Measurements from ENCODE around the gene RFX5. TPM values are rescaled to one million over a fixed set of nuclear protein-coding genes. Genes with fewer than 3 reads are reported as not detected.

Gene RFX5
- total RNA-seq, 1 donor from 2014 or later: 30.1 TPM

DNA sequence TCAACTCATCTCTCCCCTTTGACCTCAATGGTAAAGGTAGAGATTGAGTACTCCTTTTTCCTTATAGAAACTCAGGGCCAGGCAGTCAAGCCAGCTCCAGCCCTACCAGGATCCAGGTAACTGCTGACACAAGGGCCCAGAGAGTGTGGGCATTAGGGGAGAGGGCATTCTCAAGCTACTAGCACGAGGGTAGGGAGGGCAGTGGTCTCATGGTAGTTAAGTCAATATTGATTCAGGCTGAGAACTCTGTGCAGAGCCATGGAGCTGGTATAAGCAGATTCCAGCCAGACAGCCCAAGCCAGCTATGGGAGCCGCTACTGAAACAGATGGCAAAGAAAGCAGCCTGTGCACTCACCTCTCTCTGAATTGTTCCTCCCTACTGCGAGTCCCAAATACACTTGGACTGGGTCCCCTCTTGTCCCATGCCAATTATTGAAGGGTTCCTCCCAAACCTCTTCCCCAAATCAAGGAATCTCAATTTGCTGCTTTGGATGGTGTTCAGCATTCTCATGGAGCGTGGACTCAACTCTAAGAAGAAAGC lies 22.6 kb downstream of the RFX5 start:
- no peak for DNase-seq

DNA sequence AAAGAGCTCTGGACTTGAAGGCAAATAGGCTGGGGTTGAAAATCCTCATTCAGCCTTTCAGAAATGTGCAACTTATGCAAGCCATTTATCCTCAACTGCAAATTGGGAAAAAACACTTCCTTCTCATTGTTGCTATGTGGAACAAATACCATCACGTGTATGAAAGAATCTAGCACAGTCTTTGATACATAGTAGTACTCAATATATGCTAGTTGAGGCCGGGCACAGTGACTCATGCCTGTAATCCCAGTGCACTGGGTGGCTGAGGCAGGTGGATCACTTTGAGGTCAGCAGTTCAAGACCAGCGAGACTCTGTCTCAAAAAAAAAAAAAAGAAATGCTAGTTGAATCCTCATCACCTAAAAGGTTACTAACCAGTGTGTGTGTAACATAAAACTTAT lies 28.1 kb downstream of the RFX5 start:
- no peak for DNase-seq

DNA sequence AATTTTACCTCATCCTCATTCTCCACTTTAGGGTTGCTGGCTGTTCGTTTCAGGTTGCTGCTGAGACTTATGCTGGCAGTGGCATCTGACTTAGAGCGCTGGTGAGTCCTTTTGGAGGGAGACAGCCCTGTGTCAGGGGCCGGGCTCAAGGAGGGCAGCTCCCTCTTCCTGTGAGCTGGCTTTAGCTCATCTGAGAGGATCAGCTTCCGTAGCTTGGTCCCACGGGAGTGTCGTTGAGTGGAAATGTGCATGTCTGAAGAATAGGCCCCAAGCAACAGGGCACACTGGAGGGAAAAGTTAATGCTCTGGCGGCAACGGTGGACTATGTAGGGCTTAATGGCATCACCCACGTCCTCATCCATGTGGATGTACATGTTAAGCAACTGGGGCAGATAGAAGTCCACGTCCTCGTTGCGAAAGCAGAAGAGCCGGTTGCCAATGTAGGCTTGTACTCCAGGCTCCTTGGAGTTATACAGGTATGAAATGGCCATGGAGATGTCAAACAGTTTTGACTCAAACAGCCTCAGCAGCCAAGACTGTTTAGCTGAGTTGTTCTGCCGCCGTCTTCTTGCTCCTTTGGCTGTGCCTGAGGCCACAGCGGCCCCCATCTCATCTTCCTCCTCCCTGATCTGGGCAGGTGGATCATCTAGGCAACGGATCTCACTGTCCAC lies 31.4 kb downstream of the RFX5 start:
- no peak for DNase-seq

DNA sequence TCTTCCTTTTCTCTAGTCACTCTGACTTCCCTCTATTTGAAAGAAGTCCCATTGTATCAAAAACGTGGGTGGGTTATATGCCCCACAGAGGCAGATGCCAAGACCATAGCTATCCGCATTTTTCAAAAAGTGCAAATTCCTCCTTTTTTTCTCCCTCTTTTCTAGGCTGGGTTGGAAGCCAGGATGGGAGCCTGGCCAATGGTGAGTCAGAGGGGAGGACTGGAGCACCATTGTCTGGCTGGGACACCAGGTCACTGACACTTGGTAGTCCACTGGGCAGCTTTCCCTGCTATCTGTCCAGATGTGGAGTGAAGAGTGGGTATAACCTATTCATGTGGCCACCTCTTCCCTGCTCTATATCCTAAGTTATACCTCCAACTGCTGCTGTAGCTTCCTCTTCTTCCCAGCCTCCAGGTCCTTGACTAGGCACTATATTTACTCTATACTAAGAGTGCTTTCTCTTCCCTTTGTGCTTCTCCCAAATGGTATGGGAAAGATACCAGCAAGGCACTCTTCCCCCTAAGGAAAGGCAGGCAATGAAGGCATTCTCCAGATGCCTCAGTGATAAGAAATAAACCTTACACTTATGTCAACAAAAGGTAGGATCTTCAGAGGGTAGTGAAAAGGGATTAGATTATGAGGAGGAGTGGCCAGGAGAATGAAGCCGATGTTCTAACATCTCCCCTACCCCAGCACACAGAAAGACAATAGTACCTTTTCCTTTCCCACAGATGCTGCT lies 32.7 kb downstream of the RFX5 start:
- peak; percentile 64 for DNase-seq

DNA sequence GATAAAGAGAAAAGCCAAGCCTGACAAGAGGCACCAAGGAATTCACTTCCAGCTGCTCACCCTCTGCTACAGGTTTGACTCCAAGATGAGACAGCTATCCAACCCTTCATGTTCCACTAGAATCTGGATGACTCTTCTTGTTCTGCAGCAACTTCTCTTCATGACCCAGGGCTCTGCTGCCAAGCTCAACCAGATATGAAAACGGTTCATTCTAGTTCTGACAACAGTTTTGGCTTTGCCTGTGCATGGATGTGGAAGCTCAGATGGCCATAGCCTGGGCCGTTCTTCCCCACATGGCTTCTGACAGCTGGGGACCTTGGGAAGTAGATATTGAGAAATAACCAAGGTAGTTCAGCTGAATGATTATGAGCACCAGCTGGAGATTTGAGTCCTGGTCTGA lies 33.6 kb downstream of the RFX5 start:
- DNase-seq: no peak

DNA sequence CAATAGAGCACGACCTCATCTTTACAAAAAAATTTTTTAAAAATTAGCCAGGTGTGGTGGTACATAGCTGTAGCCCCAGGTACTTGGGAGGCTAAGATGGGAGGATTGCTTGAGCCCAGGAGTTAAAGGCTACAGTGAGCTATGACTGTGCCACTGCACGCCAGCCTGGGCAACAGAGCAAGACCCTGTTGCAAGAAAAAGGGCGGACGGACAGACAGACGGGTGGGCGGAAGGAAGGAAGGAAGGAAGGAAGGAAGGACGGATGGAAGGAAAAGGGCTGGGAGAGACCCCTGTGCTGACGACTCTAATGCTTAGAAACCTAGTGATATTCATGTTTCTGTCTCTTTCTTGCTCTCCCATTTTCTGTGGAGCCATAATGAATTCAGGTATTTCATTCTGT lies 34.2 kb downstream of the RFX5 start:
- no peak for DNase-seq

DNA sequence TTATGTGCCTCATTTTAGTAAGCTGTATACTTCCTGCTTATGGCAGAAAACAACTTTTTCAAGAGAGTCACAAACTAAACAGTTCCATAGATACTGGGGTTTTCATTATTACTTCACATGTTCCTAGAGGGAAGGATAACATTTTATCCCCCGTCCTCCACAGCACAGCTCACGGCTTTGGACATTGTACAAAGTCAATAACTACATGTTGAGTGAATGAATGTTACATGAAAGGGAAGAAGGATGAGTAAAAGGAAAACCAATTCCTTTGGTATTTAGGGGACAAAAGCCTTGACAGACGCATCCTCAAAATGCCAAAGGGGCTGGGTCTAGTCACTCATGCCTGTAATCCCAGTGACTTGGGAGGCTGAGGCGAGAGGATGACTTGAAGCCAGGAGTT lies 34.6 kb downstream of the RFX5 start:
- DNase-seq: no peak

DNA sequence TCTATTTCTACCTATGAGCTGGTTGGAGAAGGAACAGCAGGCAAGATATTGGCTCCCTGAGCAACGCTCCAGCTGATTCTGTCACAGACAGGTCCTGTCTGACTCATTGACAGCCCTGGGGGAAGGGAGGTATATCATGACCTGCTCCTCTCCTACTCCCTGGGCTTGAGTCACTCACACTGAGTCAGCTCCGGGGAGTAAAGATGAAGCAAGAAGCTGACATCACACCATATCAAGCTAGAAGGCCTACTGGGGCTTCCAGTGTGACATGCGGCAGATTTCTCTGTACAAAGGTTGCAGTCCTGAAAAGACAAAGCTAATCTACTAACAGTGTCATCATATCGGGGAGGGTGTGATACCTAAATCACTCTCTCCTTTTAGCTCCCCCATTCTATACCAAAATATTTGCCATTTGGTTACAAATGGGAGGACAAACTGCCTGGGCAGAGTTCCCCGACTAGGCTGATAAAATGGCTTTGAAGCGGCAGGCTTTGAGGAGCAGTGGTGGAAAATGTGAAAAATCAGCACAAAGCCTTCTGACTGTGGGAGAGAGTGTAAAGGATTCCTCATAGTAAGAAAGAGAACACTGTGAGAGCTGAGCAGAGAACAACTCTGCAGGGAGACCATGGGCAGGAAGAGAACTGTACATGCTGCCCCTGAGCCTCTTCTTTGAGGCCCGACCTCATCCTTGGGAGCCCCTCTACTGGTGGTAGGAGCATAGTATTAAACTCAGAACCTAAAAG lies 35.3 kb downstream of the RFX5 start:
- no peak for DNase-seq

DNA sequence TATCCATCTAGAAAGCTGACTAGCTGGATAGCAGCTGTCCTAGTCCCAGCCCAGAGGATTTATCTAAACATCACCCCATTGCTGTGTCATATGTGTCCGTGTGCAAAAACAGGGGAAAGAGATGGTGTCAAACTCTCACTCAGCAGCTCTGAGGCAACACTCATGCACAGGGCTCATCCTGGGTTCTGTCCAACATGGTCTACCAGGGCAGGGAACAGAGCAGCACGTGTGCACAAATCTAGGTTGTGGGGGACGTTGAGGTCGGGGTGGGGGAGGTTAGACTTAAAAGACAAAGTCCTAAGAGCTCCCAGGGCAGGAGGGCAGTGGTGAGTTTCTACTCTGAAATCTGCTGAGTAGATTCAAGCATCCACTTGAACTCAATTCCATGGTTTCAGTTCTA lies 36.0 kb downstream of the RFX5 start:
- no peak for DNase-seq

DNA sequence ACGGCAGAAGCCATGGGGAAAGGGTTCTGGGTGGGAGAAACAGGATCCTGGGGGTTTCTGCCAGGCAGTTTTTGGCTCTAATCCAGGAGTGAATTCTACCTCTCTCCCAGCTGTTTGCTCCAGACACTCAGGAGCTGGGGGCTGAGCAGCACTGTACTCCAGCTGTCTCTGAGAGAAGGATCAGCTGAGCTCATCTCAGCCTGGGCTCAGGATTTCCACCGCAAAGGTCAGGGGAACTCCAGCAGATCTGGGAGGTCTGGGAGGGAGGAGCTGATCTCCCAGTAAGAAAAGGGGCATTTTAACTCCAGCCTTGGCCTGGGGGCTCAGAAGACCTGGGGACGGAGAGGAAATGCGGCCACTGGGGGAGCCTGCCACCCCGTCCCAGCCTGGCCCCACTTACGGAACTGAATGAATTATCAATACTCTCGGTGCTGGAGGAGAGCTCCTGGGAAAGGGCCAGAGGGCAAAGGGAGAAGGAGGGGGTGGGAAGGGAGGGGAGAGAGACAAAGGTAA lies 37.2 kb downstream of the RFX5 start:
- peak; percentile 93 for DNase-seq

DNA sequence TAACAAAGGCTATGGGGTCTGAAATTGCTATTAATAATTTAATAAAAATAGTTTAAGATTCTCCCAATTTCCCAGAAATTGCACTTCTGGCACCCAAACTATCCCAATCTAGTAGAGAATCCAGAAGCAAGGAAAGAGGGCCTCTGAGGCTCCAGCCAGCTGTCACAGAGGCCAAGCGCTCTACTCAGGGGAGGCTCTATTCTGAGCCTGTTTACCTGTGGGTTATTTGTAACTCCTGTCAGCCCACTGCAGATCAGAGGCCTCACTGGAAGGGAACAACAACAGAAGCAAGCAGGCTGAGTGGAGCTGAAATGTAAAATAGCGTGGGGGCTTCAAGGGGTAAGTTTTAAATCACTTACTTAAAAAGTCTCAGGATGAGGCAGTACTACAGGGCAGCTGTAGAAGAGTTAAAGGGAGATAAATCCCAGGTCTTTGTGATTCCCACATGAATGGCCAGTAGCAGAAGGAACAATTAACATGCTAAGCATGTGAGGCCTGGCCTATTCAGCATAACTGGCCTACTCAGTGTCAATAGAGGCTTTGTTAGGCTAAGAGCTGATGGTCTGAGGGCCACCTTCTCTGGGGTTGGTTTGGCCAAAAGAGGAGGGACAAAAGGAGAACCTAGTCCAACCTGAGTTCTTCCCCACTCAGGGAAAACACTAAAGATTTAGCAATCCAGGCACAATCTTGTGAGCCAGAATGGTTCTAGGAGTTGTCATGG lies 52.1 kb downstream of the RFX5 start:
- no peak for DNase-seq

DNA sequence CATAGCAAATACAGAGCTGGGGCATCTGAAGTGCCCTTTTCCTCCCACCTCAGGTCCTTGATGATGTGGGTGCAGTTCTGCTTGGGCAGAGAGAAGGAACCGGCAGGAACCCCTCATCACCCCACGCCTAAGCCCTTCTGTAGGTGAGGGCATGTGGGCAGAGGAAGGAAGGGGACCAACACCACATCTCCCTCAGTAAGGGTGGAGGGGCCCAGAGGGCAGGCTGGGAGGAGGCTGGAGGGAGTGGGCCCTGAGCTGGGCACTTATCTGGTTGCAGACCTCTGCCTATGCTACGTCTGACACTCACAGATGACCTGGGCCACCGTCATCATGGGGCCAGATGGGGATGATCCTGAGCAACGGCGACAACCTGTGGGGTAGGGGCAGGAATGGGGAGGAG lies 54.0 kb downstream of the RFX5 start:
- no peak for DNase-seq

DNA sequence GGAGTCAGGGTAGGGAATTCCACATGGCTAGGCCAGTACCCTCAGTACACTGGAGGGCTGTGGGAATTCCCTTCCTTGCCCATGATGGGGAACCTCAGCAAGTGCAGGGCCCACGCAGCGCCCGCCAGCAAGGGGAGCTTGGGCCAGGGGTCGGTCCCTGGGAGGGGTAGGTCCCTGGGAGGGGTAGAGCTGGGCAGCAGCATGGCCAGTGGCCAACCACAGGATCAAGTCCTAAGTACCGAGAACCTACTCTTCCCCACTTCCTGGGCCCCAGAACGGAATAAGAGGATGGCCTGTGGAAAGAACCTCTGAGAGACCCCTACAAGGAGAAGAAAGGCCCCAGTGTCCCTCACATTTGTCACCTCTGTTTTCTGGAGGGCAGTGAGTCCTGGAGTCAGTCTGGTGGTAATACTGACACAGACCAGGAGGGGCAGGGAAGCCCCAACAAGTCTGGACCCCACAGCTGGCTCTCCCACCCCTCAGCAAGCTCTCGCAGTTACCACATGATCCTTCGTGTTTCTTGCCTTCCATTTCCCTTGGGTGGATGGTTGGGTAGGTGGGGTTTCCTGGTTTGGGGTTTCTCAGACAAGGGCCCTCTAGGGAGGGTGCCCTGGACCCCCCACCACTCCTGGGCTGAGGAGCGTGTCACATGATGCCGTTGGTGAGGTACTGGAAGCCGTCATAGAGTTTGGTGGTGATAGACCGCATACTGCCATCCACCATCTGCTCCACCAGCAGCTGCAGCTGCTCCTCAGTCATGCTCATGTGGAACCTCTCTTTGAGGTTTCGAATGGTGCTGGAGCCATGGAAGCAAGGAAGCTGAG lies 54.6 kb downstream of the RFX5 start:
- peak; percentile 69 for DNase-seq

DNA sequence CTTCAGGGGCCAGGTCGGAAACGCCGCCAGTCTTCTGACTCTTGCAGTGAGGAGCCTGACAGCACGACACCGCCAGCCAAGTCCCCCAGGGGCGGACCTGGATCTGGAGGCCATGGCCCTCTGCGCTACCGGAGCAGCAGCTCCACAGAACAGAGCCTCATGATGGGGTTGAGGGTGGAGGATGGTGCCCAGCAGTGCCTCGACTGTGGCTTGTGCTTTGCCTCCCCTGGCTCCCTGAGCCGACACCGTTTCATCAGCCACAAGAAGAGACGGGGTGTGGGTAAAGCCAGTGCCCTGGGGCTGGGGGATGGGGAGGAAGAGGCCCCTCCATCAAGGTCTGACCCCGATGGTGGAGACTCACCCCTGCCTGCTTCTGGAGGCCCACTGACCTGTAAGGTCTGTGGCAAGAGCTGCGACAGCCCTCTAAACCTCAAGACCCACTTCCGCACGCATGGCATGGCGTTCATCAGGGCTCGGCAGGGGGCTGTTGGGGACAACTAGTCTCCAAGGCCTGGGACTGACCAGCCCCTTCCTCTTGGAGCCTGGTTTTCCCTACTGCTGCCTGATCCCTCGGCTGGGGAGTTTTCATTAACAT lies 56.2 kb downstream of the RFX5 start:
- no peak for DNase-seq

Small RNAs within 50 kb of the gene (small RNA-seq; reads per million reads assigned to genes)
- gene RN7SL444P (ENCODE audit: low replicate concordance): not detected

Other genes with a start within 250 kb of the RFX5 start
- gene SEMA6C, start 200.6 kb downstream of the RFX5 start, total RNA-seq: 83.6 TPM
- gene TNFAIP8L2, start 190.6 kb downstream of the RFX5 start, total RNA-seq: 2.7 TPM
- 7.1 TPM for gene LYSMD1, start 181.3 kb downstream of the RFX5 start, total RNA-seq
- gene SCNM1, start 181.1 kb downstream of the RFX5 start, total RNA-seq: 19.1 TPM
- 28.3 TPM for gene TMOD4, start 171.3 kb downstream of the RFX5 start, total RNA-seq
- gene VPS72, start 157.1 kb downstream of the RFX5 start, total RNA-seq: 29.2 TPM
- 73.4 TPM for gene PIP5K1A, start 148.7 kb downstream of the RFX5 start, total RNA-seq
- gene PSMD4, start 92.5 kb downstream of the RFX5 start, total RNA-seq: 105 TPM
- gene ZNF687, start 65.0 kb downstream of the RFX5 start, total RNA-seq: 13.2 TPM
- gene PI4KB, start 19.8 kb downstream of the RFX5 start, total RNA-seq: 61.9 TPM
- gene SELENBP1, start 25.5 kb upstream of the RFX5 start, total RNA-seq: 40.3 TPM
- gene PSMB4, start 52.3 kb upstream of the RFX5 start, total RNA-seq: 181 TPM
- gene POGZ, start 112.2 kb upstream of the RFX5 start, total RNA-seq: 44.7 TPM
- 4.3 TPM for gene CGN, start 164.1 kb upstream of the RFX5 start, total RNA-seq
- 21.1 TPM for gene TUFT1, start 193.1 kb upstream of the RFX5 start, total RNA-seq

All from tongue (tissue), 3 donors.